Upper lobe of left lung (tissue), 4 donors: Measurements from ENCODE around the gene TRIM17.

Experiments
- POLR2AphosphoS5 ChIP-seq, 2 donors: sonication (generic); formaldehyde crosslinking; IDR thresholded peaks; one replicate each; pipeline ENCODE4 v1.5.1; 2017; ENCODE audit warnings: antibody characterized with exemption in 2 of 2
- TF ChIP-seq, protein P1 (sequence below), 6 experiments: fragments of 450-650 bp in 4 of 6; fragments of 200-600 bp in 2 of 6; sonication (generic) in 2 of 6; IDR thresholded peaks; one replicate each; pipeline ENCODE4 v1.5.1; 2016 to 2019; ENCODE audit warnings: antibody characterized with exemption in 6 of 6

DNA sequence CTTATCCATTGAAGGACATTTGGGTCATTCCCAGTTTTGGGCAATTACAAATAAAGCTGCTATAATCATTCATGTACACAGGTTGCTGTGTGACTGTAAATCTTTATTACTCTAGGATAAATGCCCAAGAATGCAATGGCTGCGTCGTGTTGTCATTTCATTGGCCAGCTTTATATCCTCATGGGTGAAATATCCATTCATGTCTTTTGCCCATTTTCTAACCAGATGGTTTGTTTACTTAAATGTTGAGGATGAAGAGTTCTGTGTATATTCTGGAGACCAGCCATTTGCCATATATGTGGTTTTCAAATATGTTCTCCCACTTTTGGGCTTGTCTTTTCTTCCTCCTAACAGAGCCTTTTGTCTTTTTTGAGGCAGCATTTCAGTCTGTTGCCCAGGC, 35.3 kb downstream of the TRIM17 start:
- TF ChIP-seq, protein P1, sequence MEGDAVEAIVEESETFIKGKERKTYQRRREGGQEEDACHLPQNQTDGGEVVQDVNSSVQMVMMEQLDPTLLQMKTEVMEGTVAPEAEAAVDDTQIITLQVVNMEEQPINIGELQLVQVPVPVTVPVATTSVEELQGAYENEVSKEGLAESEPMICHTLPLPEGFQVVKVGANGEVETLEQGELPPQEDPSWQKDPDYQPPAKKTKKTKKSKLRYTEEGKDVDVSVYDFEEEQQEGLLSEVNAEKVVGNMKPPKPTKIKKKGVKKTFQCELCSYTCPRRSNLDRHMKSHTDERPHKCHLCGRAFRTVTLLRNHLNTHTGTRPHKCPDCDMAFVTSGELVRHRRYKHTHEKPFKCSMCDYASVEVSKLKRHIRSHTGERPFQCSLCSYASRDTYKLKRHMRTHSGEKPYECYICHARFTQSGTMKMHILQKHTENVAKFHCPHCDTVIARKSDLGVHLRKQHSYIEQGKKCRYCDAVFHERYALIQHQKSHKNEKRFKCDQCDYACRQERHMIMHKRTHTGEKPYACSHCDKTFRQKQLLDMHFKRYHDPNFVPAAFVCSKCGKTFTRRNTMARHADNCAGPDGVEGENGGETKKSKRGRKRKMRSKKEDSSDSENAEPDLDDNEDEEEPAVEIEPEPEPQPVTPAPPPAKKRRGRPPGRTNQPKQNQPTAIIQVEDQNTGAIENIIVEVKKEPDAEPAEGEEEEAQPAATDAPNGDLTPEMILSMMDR (IDR thresholded peaks at IDR 0.05): no peak
- no peak for TF ChIP-seq POLR2AphosphoS5 (IDR thresholded peaks at IDR 0.05)
